GM08714 (cell line): Measurements from ENCODE around the gene PLXNA4.

Source experiments
- H3K4me3 ChIP-seq: fragments of 200-500 bp; sonication (Bioruptor generic); 2 replicates; pipeline ENCODE4 v1.5.1; 2014; ENCODE audit warnings: mild to moderate bottlenecking, low read length, inconsistent platforms
- ZNF274 ChIP-seq: IDR thresholded peaks from 2 replicates; pipeline ENCODE4 v1.6.1; 2012; ENCODE audit warnings: mild to moderate bottlenecking, low read depth, low read length

The PLXNA4 gene

GRCh38 chr7:132084776-132085388 is 491.4 kb downstream of the PLXNA4 start:
- H3K4me3 ChIP-seq, result no peak overlapping the region

GRCh38 chr7:132083537-132084123 is 492.6 kb downstream of the PLXNA4 start:
- no peak overlapping the region for H3K4me3 ChIP-seq
- TF ChIP-seq ZNF274, result no peak

More at GRCh38 chr7:132084776-132085388, 491.4 kb downstream of the PLXNA4 start:
- no peak for TF ChIP-seq ZNF274

GRCh38 chr7:132083126-132083525 is 493.1 kb downstream of the PLXNA4 start:
- H3K4me3 ChIP-seq, result no peak overlapping the region
- no peak for TF ChIP-seq ZNF274

GRCh38 chr7:132082394-132082793 is 493.9 kb downstream of the PLXNA4 start:
- H3K4me3 ChIP-seq, result no peak overlapping the region
- TF ChIP-seq ZNF274, result no peak

GRCh38 chr7:132081686-132082085 is 494.6 kb downstream of the PLXNA4 start:
- H3K4me3 ChIP-seq, result no peak overlapping the region
- no peak for TF ChIP-seq ZNF274

- no peak for TF ChIP-seq ZNF274
- H3K4me3 ChIP-seq, result no peak overlapping the region
Measured at GRCh38 chr7:132080967-132081668, 495.2 kb downstream of the PLXNA4 start.

GRCh38 chr7:132080467-132080866 is 495.8 kb downstream of the PLXNA4 start:
- TF ChIP-seq ZNF274, result no peak
- H3K4me3 ChIP-seq, result no peak overlapping the region

GRCh38 chr7:132078891-132079735 is 497.2 kb downstream of the PLXNA4 start:
- H3K4me3 ChIP-seq, result no peak overlapping the region
- TF ChIP-seq ZNF274, result no peak

- H3K4me3 ChIP-seq, result no peak overlapping the region
- TF ChIP-seq ZNF274, result no peak
Measured at GRCh38 chr7:132077971-132078685, 498.1 kb downstream of the PLXNA4 start.

- TF ChIP-seq ZNF274, result no peak
- no peak overlapping the region for H3K4me3 ChIP-seq
Measured at GRCh38 chr7:132076301-132077035, 499.8 kb downstream of the PLXNA4 start.

- H3K4me3 ChIP-seq, result no peak overlapping the region
- no peak for TF ChIP-seq ZNF274
Measured at GRCh38 chr7:132075515-132075914, 500.8 kb downstream of the PLXNA4 start.

GRCh38 chr7:132073920-132074589 is 502.2 kb downstream of the PLXNA4 start:
- no peak overlapping the region for H3K4me3 ChIP-seq
- no peak for TF ChIP-seq ZNF274
